Stimulated activated CD4-positive, alpha-beta T cell treated with anti-CD3 and anti-CD28 coated beads, Interleukin-15, amount 100 ng/mL, for 1 hour (primary cell): ENCODE results near the gene EPM2A.
"Not testable (repeated sequence)": the region's sequence is repeated elsewhere in the genome, so short reads cannot be mapped to it uniquely, and the experiment has no call there.

Experiments used
- DNase-seq, 2 donors: peaks; one replicate each; pipeline ENCODE4 v3.0.0-alpha.2; 2020; ENCODE audit warnings: low read depth in 1 of 2, low spot score in 1 of 2

The EPM2A gene

DNA sequence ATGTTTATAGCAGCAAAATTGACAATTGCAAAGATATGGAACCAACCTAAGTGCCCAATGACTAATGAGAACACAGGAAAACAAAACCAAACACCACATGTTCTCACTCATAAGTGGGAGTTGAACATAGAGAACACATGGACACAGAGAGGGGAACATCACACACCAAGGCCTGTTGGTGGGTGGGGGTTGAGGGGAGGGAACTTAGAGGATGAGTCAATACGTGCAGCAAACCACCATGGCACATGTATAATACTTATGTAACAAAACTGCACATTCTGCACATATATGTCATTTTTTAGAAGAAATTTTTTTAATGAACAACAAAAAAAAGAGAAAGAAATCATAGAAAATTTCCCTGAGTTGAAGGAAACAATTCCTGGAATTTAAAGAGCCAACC, 3.9 kb downstream of the EPM2A start:
- DNase-seq: no peak

DNA sequence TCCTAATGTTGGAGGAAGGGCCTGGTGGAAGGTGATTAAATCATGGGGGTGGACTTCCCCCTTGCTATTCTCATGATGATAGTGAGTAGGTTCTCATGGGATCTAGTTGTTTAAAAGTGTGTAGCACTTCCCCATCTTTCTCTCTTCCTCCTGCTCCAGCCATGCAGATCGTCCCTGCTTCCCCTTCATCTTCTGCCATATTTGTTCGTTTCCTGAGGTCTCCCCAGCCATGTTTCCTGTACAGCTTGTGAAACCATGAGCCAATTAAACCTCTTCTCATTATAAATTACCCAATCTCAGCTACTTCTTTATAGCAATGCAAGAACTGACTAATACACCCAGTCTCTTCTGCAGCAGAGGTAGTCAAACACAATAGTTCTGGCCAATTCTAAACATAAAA, 5.4 kb downstream of the EPM2A start:
- no peak for DNase-seq

DNA sequence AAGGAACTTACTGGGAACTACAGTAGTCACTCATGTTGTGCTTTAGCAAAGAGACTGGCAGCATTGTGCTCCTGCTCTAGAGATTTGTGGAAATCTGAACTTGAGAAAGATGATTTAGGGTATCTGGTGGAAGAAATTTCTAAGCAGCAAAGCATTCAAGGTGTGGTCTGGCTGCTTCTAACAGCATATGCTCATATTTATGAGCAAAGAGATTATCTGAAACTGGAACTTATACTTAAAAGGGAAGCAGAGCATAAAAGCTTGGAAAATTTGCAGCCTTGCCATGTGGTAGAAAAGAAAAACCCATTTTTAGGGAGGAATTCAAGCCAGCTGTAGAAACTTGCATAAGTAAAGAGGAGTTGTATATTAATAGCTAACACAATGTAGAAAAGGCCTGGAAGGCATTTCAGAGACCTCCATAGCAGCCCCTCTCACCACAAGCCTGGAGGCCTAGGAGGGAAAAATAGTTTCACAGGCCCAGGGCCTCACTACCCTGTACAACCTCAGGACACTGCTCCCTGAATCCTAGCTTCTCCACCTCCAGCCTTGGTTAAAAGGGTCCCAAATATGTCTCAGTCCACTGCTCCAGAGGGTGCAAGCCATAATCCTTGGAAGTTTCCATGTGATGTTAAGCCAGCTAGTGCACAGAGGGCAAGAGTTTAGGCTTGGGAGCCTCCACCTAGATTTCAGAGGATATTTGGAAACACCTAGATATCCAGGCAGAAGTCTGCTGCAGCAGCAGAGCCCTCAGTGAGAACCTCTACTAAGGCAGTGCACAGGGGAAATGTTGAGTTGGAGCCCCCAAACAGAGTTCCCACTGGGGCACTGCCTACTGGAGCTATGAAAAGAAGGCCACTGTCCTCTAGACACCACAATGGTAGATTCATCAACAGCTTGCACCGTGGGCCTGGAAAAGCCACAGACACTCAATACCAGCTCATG, 6.6 kb downstream of the EPM2A start:
- DNase-seq: no peak

DNA sequence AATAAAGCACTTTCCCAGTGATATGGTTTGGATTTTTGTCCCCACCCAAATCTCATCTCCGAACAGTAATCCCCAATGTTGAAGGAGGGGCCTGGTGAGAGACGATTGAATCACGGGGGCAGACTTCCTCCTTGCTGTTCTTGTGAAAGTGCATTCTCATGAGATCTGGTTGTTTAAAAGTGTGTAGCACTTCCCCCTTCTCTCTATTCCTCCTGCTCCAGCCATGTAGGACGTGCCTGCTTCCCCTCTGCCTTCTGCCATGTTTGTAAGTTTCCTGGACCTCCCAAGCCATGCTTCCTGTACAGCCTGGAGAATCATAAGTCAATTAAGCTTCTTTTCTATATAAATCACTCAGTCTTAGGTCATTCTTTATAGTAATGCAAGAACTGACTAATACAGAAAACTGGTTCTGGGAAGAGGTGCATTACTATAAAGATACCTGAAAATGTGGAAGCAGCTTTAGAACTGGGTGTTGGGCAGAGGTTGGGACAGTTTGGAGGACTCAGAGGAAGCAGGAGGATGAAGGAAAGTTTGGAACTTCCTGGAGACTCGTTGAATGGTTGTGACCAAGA, 7.4 kb downstream of the EPM2A start:
- no peak for DNase-seq

DNA sequence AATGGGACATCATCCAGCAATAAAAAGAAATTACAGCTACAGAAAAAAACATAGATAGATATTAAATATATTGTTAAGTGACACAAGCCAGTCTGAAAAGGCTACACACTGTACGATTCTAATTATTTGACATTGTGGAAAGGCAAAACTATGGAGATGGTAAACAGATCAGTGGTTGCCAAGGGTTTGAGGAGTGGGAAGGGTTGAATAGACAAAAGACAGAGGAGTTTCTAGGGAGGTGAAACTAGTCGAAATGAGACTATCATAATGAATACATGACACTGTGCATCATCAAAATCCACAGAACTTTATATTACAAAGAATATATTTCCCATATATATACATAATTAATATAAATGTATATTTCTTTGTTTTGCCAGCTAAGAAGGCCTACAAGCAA, 9.8 kb downstream of the EPM2A start:
- no peak for DNase-seq

DNA sequence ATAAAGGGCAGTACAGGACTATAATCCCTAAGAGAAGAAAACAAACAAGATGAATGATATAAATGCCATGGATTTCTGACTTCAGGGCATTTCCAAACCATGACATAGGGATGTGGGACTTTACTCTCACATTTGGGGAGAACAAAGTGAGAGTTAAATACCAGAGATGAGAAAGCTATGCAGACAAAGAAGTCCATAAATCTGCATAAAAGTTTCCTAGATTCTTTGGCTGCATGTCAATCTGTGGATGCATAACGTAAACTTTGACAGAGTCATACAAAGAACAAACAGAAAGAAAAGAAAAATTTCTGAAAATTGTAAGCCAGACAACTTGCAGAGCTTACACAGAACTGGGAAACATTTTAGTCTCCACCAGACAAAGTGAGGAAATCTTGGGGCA, 11.7 kb downstream of the EPM2A start:
- no peak for DNase-seq

DNA sequence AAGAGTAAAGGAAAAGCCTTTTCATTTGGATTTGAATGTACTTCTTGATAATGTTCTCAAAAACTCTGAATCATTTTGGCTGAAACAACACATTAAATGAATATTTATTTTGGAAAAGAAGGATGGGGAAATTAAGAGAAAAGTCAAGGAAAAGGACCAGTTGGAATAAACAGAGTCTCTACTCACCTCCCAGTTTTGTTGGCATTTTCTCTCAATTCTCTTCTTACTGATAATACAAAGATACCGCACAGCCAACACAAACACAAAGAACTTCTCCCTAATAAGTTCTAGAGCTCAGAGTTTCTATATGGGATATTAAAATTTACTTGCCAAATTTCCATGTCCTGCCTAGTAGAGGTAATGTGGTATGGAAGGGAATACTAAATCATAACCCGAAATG, 13.1 kb downstream of the EPM2A start:
- DNase-seq: no peak

DNA sequence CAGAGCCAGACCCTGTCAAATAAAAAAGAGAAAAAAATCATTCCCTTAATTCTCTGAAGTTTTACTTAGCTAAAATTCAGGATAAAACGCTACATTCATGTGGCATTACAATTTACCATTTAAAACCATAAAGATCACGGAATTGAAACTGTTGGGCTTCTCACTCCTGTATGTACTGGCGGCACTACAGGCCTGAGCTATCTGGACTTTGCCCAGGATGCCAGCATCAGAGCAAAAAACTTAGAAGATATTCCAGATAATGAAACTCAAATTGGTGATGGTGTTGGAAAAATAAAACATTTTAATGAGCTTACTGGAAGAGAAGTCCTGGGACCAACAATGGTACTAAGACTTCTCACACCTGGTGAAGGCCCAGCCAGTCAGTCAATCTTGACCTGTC, 14.2 kb downstream of the EPM2A start:
- DNase-seq: no peak

DNA sequence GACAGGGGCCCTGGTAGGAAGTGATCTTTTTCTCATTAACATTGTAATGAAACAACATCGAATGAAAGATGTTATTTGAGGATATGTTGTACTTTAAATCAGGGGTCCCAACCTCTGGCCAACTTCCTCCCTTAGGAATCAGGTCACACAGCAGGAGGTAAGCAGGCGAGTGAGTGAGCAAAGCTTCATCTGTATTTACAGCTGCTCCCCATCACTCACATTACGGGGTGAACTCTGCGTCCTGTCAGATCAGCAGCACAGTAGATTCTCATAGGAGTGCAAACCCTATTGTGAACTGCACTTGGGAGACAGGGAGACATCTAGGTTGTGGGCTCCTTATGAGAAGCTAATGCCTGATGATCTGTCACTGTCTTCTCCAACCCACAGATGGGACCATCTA, 19.9 kb downstream of the EPM2A start:
- DNase-seq: no peak

DNA sequence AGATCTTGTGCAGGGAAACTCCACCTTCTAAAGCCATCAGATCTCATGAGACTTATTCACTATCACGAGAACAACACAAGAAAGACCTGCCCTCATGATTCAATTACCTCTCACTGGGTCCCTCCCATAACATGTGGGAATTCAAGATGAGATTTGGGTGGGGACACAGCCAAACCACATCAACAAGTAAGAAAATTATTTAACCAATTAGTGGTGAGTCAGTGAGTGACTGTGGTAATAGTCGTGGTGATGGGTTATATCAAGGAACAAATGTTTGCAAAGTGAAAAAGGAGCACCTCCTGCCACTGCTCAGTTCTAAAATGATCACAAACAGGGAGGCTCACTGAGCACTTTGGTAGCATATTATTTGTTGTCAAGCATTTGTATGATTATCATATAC, 20.6 kb downstream of the EPM2A start:
- DNase-seq: no peak

DNA sequence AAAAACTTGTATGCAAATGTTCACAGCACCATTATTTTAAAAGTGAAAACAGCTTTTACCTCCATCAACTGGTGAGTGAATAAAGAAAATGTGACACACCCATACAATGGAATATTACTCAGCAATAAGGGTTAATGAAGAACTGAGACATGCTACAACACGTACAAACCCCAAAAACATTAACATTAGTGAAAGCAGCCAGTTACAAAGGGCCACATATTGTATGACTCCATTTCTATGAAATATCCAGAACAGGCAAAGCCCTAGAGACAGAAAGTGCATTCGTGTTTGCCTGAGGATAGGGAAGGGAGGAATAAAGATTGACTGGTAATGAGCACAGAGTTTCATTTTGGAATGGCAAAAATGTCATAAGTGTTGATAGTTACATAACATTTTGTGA, 21.5 kb downstream of the EPM2A start:
- no peak for DNase-seq

DNA sequence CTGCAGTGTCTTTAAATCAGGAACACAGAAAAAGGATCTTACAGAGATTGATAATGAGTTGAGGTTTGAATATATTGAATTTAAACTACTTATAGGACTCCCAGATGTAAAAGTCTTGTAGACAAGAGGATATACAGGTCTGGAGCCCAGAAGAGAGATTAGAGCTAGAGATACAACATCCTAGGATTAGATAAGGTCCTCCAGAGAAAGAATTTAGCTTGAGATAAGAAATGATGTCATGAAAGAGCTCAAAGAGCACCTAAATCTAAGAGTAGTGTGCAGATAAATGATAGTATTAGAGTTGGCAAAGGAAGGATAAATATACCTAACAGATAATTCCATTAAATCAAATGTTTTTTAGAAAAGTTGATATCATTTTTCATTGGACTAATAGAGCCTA, 23.9 kb downstream of the EPM2A start:
- no peak for DNase-seq

DNA sequence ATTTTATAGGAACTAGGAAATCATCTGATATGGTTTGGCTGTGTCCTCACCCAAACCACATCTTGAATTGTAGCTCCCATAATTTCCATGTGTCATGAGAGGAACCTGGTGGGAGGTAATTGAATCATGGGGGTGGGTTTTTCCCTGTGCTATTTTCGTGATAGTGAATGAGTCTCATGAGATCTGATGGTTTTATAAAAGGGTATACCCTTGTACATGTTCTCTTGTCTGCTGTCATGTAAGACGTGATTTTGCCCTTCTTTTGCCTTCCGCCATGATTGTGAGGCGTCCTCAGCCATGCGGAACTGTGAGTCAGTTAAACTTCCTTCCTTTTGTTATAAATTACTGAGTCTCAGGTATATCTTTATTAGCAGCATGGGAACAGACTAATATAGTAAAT, 27.9 kb downstream of the EPM2A start:
- DNase-seq: no peak

DNA sequence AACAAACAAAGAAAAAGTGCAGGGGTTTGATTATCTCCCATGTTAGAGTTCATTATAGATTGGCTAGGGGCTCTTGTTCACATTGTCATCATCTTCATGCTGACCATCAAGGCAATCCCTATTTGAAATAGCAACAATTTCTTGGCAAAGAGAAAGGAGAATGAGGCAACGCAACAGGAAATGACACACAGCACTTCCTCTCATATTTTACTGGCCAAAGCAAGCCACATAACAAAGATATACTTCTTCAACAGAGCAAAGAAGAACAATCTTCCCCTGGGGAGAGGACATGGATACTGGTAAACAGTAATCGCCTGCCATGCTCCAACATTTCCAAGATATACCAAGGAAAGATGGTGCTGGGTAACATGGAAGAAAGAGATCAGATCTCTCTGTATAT, 29.8 kb downstream of the EPM2A start:
- no peak for DNase-seq

DNA sequence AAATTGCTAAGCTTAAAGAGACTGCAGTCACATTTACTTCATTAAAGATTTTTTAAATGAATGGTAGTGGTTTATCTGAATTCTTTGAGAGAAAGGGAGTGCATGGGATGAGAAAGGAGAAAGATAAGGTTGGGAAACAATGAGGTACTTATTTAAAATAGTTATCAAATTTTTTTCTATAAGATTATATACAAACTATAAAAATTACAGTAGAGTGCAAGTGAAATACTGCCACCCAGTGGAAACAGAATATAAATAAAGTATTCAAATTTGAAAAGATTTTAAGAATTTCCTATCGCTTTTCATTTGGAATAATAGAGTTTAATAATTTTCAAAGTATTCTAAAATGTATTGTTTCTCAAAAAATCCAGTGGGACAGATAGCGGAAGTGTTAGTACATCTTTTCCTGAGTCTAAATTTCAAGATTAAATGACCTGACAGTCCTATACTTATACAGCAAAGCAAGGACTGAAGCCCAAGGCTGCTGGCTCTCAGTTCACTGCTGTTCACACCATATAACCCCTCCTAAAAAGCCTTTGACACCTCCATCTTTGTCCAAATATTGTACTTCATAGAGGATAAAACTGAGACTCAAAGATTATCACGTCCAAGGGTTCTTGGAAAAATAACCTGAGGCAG, 31.1 kb downstream of the EPM2A start:
- no peak for DNase-seq

DNA sequence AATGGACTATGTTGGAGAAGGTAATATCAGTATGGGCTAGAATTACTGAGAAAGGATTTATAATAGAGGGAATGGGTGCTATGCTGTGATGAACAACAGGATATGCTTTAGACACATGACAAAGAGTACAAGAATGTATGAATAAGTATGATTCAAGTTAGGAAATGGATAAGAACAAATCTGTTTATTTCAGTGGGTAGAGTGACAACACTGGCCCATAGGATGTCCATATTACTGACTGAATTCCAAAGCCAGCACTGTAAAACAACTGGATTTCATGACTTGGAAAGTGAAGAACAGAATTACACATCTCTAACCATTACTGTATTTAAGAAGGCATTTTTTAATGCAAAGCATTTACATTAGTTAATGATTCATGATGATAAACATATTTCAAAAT, 35.9 kb downstream of the EPM2A start:
- DNase-seq: no peak

DNA sequence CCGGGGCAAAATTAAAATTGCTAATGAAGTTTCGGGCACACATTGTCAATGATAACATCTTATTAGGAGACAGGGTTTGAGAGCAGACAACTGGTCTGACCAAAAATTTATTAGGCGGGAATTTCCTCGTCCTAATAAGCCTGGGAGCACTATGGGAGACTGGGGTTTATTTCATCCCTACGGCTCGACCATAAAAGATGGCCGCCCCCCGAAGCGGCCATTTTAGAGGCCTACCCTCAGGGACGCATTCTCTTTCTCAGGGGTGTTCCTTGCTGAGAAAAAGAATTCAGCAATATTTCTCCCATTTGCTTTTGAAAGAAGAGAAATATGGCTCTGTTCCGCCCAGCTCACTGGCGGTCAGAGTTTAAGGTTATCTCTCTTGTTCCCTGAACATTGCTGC, 37.9 kb downstream of the EPM2A start:
- DNase-seq: not testable (repeated sequence)

DNA sequence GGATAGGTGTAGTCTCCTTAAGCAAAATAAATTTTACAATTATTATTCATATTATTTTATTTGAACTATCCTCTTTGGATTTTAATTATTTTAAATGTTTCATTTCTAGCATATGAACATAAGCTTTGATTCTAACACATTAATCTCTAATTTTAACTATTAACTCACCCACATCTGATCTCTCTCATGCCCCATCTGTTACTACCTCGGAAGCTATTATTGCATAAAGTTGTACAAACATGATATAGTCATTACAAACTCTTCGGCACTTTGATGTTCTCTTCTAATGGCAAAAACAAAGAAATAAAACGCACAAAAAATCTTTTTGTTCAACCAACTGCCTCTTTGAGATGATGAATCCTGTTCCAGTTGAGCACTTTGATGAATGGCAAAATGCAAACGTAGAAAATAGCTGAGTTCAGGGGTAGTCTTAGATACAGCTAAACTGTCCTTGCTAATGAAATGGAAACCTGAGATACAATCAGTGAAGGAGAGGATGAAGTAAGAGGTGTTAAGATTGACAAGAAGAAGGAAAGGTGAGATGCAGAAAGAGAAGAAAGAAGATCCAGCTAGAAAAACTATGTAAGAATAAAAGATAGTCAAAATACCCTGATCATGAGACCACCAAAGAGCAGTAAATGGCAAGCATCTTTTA, 41.1 kb downstream of the EPM2A start:
- DNase-seq: no peak

DNA sequence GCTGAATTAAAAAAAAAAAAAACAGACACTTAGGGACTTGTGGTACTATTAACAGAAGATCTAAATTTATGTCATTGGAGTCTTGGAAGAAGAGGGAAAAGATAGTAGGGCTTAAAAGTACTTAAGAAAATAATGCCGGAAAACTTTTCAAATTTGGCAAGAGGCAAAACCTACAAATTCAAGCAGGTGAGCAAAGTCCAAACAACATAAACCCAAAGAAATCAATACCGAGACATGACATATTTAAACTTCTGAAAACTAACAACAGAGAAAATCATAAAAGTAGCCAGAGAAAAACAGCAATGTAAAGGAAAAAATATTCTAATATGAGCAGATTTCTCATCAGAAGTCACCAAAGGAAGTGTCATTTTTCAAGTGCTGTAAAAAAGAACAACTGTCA, 44.4 kb downstream of the EPM2A start:
- DNase-seq: no peak

DNA sequence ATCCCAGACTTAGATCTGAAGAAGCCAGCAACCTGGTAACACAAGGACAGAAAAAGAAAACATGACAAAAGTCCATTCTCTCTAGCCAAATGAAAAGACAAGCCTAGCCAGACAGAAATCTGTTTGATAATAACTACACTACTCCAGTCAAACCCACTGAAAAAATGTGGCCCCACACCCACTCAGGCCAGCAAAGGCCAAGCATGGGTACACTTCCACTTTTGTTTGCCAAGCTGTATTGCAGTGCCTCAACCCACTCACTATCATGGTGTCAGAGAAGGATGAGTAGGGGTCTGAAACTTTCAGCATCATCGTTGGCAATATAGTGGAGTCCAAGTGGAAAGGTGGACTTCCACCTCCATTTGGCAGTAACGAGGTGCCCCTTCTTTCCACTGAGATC, 45.8 kb downstream of the EPM2A start:
- DNase-seq: no peak

DNA sequence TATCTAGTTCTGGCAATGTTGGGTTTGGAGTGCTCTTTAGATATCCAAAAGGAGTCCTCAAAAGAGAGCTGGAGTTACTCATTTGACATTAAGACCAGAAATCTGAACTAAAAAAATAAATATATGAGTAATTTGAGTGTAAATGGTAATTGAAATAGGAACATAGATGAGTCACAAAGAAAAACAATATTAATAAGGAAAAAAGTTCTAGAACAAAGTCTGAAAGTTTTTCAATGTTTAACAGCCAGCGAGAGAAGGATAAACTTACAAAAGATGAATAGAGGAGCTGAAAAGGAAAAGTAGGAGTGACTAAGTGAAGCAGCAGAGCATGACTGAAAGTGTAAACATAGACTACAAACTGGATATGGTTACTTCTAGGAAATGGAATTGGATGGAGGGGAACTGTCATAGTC, 46.8 kb downstream of the EPM2A start:
- DNase-seq: no peak

DNA sequence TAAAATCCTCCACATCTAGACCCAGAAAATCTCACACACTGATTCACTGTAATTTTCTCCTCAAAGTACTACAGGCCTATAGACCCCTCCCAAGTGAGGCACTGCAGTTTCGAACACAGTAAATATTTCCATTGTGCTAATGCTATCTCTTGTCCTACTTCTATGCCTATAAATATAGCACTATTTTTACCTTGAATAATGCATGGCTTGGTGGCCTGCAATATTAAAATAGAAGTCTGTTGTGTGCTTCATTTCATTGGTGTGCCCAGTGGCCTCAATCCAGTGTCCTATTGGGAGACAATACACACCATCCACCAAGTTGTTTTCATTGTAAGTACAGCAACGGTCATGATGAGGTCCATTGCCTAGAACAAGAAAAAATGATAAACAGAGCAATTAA, 49.4 kb downstream of the EPM2A start:
- no peak for DNase-seq
